HFFc6 (cell line): ENCODE measurements around the gene PPM1E. TPM values are rescaled to one million over a fixed set of nuclear protein-coding genes. Genes with fewer than 3 reads are reported as not detected.

Source experiments
- DNase-seq: peaks from one replicate; pipeline ENCODE4 v3.0.0-alpha.2; 2018
- H3K27ac Mint-ChIP-seq: 2 replicates; pipeline ENCODE4 v1.8.0; 2020; ENCODE audit warnings: mild to moderate bottlenecking, mixed read lengths
- H3K27me3 Mint-ChIP-seq: 2 replicates; pipeline ENCODE4 v1.8.0; 2021; ENCODE audit warnings: mild to moderate bottlenecking, moderate library complexity, mixed read lengths; ENCODE audit not compliant: insufficient read depth
- H3K36me3 Mint-ChIP-seq: 2 replicates; pipeline ENCODE4 v1.8.0; 2021; ENCODE audit warnings: low read depth, mixed read lengths
- H3K4me1 Mint-ChIP-seq: 2 replicates; pipeline ENCODE4 v1.8.0; 2020; ENCODE audit warnings: low read depth, mixed read lengths
- H3K4me3 Mint-ChIP-seq: 2 replicates; pipeline ENCODE4 v1.8.0; 2020; ENCODE audit warnings: mild to moderate bottlenecking, moderate library complexity, mixed read lengths
- H3K9me3 Mint-ChIP-seq: 2 replicates; pipeline ENCODE4 v1.8.0; 2020; ENCODE audit warnings: mild to moderate bottlenecking, mixed read lengths
- total RNA-seq, 6 experiments: library from RNA; stranded (reverse); fragmentation: NEBNext Ultra II Directional; extraction: Animal tissue kit (Norgen Biotek cat#: 25700); gene quantifications; 2 replicates in 1 of 6; 3 replicates in 5 of 6; pipeline ENCODE4 v1.2.3, GENCODE V29; 2021
- TF ChIP-seq, protein P1 (sequence below): fragments of 200-600 bp; sonication (generic); IDR thresholded peaks from 2 replicates; pipeline ENCODE4 v1.5.0; 2021; ENCODE audit warnings: antibody characterized with exemption, mild to moderate bottlenecking

Gene PPM1E
- total RNA-seq, 6 experiments from 2014 or later, result not detected

DNA sequence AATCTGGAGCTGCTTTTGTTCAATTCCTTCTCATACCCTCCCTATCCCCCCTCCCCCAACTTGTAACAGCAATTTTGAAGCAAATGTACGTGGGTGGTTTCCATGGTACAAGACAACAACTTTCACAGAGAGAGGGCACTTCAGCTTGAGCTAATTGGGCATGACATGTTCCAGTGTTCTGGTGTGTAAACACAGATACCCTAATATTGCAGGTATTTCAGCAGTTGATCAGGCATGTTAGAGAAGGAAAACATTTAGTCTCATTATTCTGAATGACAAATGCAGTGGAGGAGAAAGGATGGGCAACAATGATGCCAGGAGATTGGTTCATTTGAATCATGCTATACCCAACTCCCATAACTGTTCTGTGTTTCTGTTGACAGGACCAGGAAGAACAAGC, 213.5 kb downstream of the PPM1E start:
- H3K9me3 Mint-ChIP-seq, result no peaks in the 10 kb centered on the region
- peak overlapping the region; percentile 76; the same call in 1 of the 2 replicates for H3K27ac Mint-ChIP-seq
- H3K4me1 Mint-ChIP-seq, result peaks cover 33% of the 10 kb centered on the region
- TF ChIP-seq, protein P1, sequence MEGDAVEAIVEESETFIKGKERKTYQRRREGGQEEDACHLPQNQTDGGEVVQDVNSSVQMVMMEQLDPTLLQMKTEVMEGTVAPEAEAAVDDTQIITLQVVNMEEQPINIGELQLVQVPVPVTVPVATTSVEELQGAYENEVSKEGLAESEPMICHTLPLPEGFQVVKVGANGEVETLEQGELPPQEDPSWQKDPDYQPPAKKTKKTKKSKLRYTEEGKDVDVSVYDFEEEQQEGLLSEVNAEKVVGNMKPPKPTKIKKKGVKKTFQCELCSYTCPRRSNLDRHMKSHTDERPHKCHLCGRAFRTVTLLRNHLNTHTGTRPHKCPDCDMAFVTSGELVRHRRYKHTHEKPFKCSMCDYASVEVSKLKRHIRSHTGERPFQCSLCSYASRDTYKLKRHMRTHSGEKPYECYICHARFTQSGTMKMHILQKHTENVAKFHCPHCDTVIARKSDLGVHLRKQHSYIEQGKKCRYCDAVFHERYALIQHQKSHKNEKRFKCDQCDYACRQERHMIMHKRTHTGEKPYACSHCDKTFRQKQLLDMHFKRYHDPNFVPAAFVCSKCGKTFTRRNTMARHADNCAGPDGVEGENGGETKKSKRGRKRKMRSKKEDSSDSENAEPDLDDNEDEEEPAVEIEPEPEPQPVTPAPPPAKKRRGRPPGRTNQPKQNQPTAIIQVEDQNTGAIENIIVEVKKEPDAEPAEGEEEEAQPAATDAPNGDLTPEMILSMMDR, result no peak
- H3K27me3 Mint-ChIP-seq, result no peaks in the 10 kb centered on the region
- DNase-seq, result no peak
- peak overlapping the region; percentile 68; the same call in 1 of the 2 replicates for H3K4me3 Mint-ChIP-seq
- no peaks in the 10 kb centered on the region for H3K36me3 Mint-ChIP-seq

- Mint-ChIP-seq H3K27me3 (no peaks in the 10 kb centered on the region), H3K36me3 (no peaks in the 10 kb centered on the region), H3K27ac (no peak overlapping the region; the same call in 1 of the 2 replicates), H3K4me3 (no peak overlapping the region; the same call in 1 of the 2 replicates), H3K4me1 (peaks cover 33% of the 10 kb centered on the region), H3K9me3 (no peaks in the 10 kb centered on the region)
- no peak for DNase-seq
- TF ChIP-seq, protein P1, result peak; percentile 15; the same call in 1 of the 2 replicates
Observed at GRCh38 chr17:58969612-58970011, 214.0 kb downstream of the PPM1E start.

DNA sequence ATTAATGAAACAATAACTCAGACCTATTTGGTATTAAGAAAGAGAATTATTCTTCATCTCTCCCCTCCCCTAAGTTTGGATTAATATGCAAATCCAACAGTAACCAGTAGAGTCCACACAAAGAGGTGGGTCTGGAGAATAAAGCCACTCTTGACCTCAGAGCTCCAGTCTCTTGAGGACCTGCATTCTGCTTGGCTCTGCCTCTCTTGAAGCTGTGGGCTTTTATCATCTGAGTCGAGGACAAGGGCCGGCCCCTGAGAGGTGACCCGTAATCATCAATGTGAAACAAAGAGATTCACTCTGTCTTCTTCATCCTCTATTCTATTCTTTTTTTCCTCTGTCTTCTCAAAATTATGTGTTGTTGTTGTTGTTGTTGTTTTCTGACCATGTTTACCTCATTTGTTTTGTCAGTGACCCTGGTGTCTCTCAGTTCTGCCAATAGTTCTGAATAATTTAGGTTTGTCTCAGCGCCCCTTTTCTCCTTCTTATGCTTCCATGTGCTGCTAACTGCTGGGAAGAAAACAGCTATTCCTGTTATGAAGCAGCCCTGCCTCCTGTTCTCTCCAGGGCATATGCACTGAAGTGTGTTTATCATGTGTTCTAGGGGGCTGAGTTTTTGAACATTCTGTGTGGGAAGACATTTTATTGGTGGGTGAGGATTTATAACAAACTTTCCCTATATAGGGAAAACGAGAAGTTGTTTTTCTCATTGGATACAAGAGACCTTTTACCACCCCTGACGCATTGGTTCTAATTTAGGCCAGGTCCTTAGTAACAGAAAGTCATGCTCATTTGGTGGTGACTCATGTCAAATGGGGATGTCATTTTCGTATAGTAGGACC, 215.2 kb downstream of the PPM1E start:
- Mint-ChIP-seq H3K4me3 (peak overlapping the region; percentile 1; the same call in 1 of the 2 replicates), H3K4me1 (peaks cover 40% of the 10 kb centered on the region), H3K27ac (peak overlapping the region; percentile 72), H3K9me3 (no peaks in the 10 kb centered on the region), H3K36me3 (no peaks in the 10 kb centered on the region), H3K27me3 (no peaks in the 10 kb centered on the region)
- TF ChIP-seq, protein P1, result no peak
- peak; percentile 49 for DNase-seq

DNA sequence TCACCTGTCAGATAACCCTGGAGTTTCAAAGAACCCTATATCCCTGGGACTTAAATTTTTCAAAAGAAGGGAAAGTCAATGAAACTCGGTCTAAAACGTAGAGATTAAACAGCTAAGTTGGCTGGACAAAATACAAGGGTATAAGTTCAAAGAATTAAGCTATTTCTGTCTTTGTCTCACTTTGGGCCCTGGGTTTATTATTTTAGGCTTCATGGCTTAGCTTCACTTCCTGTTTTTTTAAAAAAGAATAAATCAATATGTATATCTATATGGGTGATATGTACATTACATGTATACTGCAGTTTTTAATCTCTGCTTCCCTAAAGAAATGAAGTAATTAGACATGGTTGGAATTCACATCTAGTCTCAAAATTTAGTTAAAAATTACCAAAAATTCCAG, 218.7 kb downstream of the PPM1E start:
- H3K9me3 Mint-ChIP-seq, result no peaks in the 10 kb centered on the region
- TF ChIP-seq, protein P1, result no peak
- no peaks in the 10 kb centered on the region for H3K36me3 Mint-ChIP-seq
- H3K4me1 Mint-ChIP-seq, result peaks cover 32% of the 10 kb centered on the region
- no peak overlapping the region for H3K4me3 Mint-ChIP-seq
- no peaks in the 10 kb centered on the region for H3K27me3 Mint-ChIP-seq
- no peak overlapping the region for H3K27ac Mint-ChIP-seq
- DNase-seq, result no peak

DNA sequence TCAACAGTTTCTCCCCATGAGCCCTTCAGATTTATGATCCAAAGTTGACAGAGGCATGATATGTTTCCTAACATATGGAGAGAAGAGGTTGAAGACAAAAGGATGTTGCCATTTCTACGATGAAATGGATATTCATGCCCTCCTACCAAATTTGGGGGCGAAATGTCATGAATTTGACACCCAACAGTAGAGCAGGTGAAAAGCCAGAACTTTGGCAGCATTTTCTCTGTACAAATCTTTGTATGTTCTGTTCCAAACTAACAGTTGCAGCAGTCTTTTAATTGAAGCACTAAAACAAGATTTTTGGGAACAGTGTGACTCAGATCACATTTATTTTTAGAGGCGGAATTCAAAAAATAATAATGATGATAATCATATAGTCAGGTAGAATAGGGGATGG, 220.9 kb downstream of the PPM1E start:
- H3K36me3 Mint-ChIP-seq, result no peaks in the 10 kb centered on the region
- no peak for DNase-seq
- TF ChIP-seq, protein P1, result no peak
- peaks cover 14% of the 10 kb centered on the region for H3K4me1 Mint-ChIP-seq
- no peak overlapping the region for H3K27ac Mint-ChIP-seq
- H3K27me3 Mint-ChIP-seq, result no peaks in the 10 kb centered on the region
- H3K9me3 Mint-ChIP-seq, result no peaks in the 10 kb centered on the region
- no peak overlapping the region for H3K4me3 Mint-ChIP-seq
